Smooth muscle cell (in vitro differentiated cells): Measurements from ENCODE around the gene RIPK4. TPM values are rescaled to one million over a fixed set of nuclear protein-coding genes. Genes with fewer than 3 reads are reported as not detected.

ENCODE experiments used
- DNase-seq: peaks from one replicate; lab custom pipeline; 2025; ENCODE audit not compliant: unreplicated experiment; lab: John Stamatoyannopoulos, UW
- H2AFZ ChIP-seq: fragments of 200-600 bp; sonication (generic); 2 replicates; pipeline ENCODE4 v1.6.0; 2016; ENCODE audit warnings: antibody characterized with exemption, low read depth, mild to moderate bottlenecking
- H3F3A ChIP-seq: fragments of 200-600 bp; sonication (generic); 2 replicates; pipeline ENCODE4 v1.6.0; 2017; ENCODE audit warnings: antibody characterized with exemption, low read depth
- H3K27ac ChIP-seq: fragments of 200-600 bp; sonication (generic); 2 replicates; pipeline ENCODE4 v1.5.1; 2016; ENCODE audit warnings: low read depth, mild to moderate bottlenecking
- H3K27me3 ChIP-seq: fragments of 200-600 bp; sonication (generic); 2 replicates; pipeline ENCODE4 v1.6.1; 2016; ENCODE audit warnings: low read depth, mild to moderate bottlenecking
- H3K36me3 ChIP-seq: fragments of 200-600 bp; sonication (generic); 2 replicates; pipeline ENCODE4 v1.5.1; 2016; ENCODE audit warnings: low read depth
- H3K4me1 ChIP-seq: fragments of 200-600 bp; sonication (generic); 2 replicates; pipeline ENCODE4 v1.5.1; 2016; ENCODE audit warnings: low read depth
- H3K4me2 ChIP-seq: fragments of 200-600 bp; sonication (generic); 2 replicates; pipeline ENCODE4 v1.6.0; 2016; ENCODE audit warnings: mild to moderate bottlenecking
- H3K4me3 ChIP-seq: fragments of 200-600 bp; sonication (generic); 2 replicates; pipeline ENCODE4 v1.5.1; 2016; ENCODE audit warnings: mild to moderate bottlenecking
- H3K79me2 ChIP-seq: fragments of 200-600 bp; sonication (generic); 2 replicates; pipeline ENCODE4 v1.6.0; 2016; ENCODE audit warnings: low read depth, mild to moderate bottlenecking
- H3K9ac ChIP-seq: fragments of 200-600 bp; sonication (generic); 2 replicates; pipeline ENCODE4 v1.6.0; 2016; ENCODE audit warnings: low read depth
- H3K9me3 ChIP-seq: fragments of 200-600 bp; sonication (generic); replicated peaks from 2 replicates; pipeline ENCODE4 v1.5.1; 2016; ENCODE audit warnings: low read depth
- H4K20me1 ChIP-seq: fragments of 200-600 bp; sonication (generic); 2 replicates; pipeline ENCODE4 v1.6.0; 2016; ENCODE audit warnings: low read depth
- WGBS: methylation state at CpG from one replicate; pipeline ENCODE4 v1.1.7; 2016; ENCODE audit warnings: low lambda C conversion rate; 5-methylcytosine and 5-hydroxymethylcytosine counted together
- polyA plus RNA-seq: library from polyadenylated mRNA; unstranded; fragments of >200 nt; fragmentation: Nextera tagmentation; extraction: Ambion mirVana; gene quantifications from 2 replicates; pipeline ENCODE4 v1.2.1, GENCODE V29; 2016
- total RNA-seq: library from RNA; depleted of rRNA; stranded (reverse); fragments of >200 nt; gene quantifications from 2 replicates; pipeline ENCODE4 v1.2.3, GENCODE V29; 2014
- TF ChIP-seq, protein P1 (sequence below): fragments of 200-600 bp; sonication (generic); IDR thresholded peaks from 2 replicates; pipeline ENCODE4 v1.5.1; 2017; ENCODE audit warnings: borderline replicate concordance, mild to moderate bottlenecking, antibody characterized with exemption; ENCODE audit not compliant: insufficient read depth, poor library complexity, severe bottlenecking

Gene RIPK4
- total and polyA plus RNA-seq, 2 experiments from 2014 or later = 1.1 to 3.7 TPM

DNA sequence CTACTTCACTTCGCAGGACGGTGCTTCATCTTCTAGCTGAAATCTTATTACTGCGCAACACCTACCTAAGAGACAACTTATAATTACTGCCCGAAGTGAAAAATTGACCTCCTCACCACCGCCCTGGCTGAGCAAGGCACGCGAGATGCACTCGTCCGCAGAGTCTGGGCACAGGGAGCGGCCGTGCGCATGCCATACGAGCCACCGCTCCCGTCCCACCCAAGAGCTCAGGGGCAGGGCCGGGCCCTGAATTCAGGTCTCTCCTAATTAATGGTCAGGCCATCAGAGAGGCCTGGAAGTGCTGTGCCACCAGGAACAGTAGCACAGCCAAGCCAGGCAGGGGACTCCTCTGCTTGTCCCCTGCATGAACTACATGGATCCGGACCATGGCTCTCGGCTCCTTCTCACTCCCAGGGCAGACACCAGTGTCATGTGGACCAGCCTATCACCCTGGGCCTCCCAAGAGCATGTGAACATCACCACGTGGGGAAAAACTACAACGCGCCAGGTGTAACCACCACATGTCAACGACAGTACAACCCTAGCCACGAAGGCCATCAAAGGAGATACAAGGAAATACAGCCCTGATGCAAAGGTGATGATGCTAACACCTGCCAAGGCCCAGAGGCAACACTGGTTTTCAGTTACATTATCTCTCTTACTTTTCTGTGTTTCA is 11.5 kb downstream of the RIPK4 start:
- Histone ChIP-seq H3K9ac (no peak overlapping the region), H3K36me3 (no peaks in the 10 kb centered on the region), H3K27ac (no peak overlapping the region), H3K4me3 (no peak overlapping the region), H3K4me2 (no peak overlapping the region), H3K27me3 (peaks cover 2% of the 10 kb centered on the region), H3K79me2 (peaks cover 4% of the 10 kb centered on the region), H4K20me1 (peaks cover 61% of the 10 kb centered on the region), H3K9me3 (no peaks in the 10 kb centered on the region), H3F3A (peaks cover 7% of the 10 kb centered on the region), H3K4me1 (peaks cover 23% of the 10 kb centered on the region), H2AFZ (no peak overlapping the region)
- TF ChIP-seq, protein P1, sequence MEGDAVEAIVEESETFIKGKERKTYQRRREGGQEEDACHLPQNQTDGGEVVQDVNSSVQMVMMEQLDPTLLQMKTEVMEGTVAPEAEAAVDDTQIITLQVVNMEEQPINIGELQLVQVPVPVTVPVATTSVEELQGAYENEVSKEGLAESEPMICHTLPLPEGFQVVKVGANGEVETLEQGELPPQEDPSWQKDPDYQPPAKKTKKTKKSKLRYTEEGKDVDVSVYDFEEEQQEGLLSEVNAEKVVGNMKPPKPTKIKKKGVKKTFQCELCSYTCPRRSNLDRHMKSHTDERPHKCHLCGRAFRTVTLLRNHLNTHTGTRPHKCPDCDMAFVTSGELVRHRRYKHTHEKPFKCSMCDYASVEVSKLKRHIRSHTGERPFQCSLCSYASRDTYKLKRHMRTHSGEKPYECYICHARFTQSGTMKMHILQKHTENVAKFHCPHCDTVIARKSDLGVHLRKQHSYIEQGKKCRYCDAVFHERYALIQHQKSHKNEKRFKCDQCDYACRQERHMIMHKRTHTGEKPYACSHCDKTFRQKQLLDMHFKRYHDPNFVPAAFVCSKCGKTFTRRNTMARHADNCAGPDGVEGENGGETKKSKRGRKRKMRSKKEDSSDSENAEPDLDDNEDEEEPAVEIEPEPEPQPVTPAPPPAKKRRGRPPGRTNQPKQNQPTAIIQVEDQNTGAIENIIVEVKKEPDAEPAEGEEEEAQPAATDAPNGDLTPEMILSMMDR = no peak
- 91% methylated on average over 23 of the region's 23 CpGs for WGBS
- DNase-seq = no peak

DNA sequence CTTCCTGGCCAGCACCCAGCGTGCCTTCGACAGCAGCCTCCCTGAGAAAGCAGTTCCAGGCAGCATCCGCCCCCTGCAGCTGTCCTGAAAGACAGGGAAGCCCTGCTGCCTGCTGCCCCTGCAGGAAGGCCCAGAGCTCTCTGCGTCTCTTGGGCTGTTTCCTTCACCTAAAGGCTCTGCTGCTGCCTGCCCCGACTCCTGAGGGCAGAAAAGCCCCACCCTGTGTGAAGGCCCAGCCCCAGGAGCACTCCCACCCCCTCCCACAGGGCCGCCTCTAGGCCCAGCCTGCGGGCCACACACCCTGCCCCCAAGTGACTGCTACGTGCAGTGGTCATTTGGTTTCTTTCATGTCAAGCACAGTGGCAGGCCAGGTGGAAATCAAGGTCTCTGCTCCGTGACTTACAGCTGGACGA is 12.4 kb downstream of the RIPK4 start:
- Histone ChIP-seq H3K27ac (no peak overlapping the region), H3K27me3 (no peaks in the 10 kb centered on the region), H4K20me1 (peaks cover 52% of the 10 kb centered on the region), H3K9me3 (no peaks in the 10 kb centered on the region), H3K9ac (no peak overlapping the region), H3K4me1 (peaks cover 31% of the 10 kb centered on the region), H3K4me3 (no peak overlapping the region), H2AFZ (no peak overlapping the region), H3F3A (peaks cover 7% of the 10 kb centered on the region), H3K36me3 (no peaks in the 10 kb centered on the region), H3K4me2 (no peak overlapping the region), H3K79me2 (peaks cover 4% of the 10 kb centered on the region)
- TF ChIP-seq, protein P1 = no peak
- WGBS = 68% methylated on average over 8 of the region's 10 CpGs
- DNase-seq = no peak

DNA sequence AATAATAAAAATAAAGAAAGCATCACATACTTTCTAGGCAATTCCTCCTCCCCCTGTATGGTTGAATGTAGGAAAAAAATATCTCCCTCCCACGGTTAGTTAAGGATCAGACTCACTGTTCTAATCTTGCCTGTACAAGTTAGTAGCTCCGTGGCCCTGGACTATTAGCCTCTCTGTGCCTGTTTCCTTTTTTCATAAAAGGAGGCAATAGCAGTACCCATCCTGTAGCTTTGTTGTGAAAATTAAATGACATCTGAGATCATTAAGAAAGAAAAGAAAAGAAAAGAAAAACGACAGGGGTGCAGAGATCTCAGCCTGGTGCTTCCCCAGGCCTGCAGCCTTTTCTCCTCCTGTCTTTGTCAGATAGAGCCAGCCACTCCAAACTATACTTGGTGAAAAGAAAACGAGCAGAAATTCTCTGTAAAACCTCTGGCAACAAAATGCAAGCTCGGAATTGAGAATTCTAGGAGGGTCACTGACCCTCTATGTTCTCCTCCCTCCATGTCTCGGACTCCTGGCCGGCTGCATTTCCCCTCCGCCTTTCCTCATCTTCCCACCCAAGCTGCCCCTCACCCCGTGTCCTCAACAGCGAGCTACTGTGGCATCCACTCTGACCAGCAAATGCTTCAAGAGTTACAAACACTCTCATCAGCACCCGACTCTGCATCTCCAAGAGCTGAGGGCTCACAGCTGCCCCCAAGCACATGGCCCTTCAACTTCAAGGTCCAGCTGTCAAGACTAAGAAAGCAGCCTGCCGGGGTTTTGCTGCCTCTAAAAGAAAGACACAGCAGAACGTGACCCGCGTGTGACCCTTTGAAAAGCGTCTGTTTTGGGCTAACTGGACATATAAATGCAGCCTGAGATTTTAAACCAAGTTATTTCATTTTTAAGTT is 13.6 kb downstream of the RIPK4 start:
- Histone ChIP-seq H3K27ac (no peak overlapping the region), H3K9me3 (no peaks in the 10 kb centered on the region), H3F3A (peaks cover 7% of the 10 kb centered on the region), H3K4me3 (no peak overlapping the region), H3K4me1 (peaks cover 35% of the 10 kb centered on the region), H3K9ac (no peak overlapping the region), H3K27me3 (no peaks in the 10 kb centered on the region), H2AFZ (no peak overlapping the region), H4K20me1 (peaks cover 39% of the 10 kb centered on the region), H3K4me2 (no peak overlapping the region), H3K36me3 (no peaks in the 10 kb centered on the region), H3K79me2 (peaks cover 4% of the 10 kb centered on the region)
- WGBS = 80% methylated on average over 16 of the region's 16 CpGs
- TF ChIP-seq, protein P1 = no peak
- DNase-seq = no peak
